Kidney capillary endothelial cell (primary cell): ENCODE data around the gene ACO2.
"Not testable (repeated sequence)": the region's sequence is repeated elsewhere in the genome, so short reads cannot be mapped to it uniquely, and the experiment has no call there.

Experiments
- DNase-seq: peaks from one replicate; pipeline ENCODE4 v3.0.0-alpha.2; 2018; ENCODE audit warnings: low spot score

Gene ACO2

GRCh38 chr22:41568811-41569210 lies 99.9 kb downstream of the ACO2 start:
- DNase-seq = no peak

- DNase-seq = no peak
Measured at GRCh38 chr22:41570221-41570620, 101.3 kb downstream of the ACO2 start.

DNA sequence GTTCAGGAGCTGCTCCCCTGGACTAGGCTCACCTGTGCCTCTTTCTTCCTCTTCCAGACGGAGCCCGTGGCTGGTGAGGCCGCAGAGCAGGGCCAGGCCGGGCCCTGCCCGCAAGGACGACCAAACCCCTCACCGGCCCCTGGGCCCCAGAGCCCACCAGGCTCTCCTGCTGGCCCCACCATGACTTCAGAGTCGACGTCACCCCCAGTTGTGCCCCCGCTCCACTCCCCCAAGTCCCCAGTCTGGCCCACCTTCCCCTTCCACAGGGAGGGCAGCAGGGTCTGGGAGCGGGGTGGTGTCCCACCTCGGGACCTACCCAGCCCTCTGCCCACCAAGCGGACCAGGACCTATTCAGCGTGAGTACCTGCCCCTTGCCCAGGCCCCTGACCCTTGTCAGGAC lies 102.9 kb downstream of the ACO2 start:
- DNase-seq = no peak

DNA sequence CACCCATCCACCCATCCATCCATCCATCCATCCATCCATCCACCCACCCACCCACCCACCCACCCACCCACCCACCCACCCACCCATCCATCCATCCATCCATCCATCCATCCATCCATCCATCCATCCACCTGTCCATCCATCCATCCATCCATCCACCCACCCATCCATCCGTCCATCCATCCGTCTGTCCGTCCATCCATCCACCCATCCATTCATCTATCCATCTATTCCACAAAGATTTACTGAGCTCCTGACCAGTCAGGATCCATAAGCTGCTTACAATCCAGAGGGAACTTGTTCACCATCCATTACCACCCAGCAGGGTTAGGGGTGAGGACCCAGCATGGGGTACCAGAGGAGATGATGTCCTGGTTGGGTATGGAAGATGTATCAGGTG lies 103.4 kb downstream of the ACO2 start:
- DNase-seq = not testable (repeated sequence)

GRCh38 chr22:41573677-41574076 lies 104.8 kb downstream of the ACO2 start:
- no peak for DNase-seq

DNA sequence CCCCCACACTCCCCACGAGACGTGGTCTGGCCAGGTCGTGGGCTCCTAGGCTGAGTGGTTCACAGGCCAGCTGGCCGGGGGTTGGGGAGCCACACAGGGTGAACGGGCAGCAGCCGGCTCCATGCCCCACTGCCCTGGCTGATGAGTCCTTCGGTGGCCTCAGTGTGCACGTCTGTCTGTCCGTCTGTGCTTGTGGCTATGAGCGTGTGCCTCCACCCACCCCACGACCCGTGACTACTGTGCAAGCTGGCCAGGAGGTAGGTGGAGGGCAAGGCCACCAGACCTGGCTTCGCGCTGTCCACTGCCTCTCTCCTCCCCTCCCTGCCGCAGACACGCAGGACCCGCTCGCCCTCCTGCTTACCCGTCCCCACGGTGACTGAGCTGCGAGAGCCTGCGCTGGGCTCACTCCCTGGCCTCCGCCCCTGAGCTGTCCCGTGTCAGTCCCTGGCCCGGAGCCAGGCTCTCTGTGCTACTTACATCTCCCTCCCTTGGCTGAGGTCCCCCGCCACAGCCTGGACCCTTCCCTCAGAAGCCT lies 106.0 kb downstream of the ACO2 start:
- DNase-seq = no peak

GRCh38 chr22:41575533-41575932 lies 106.6 kb downstream of the ACO2 start:
- no peak for DNase-seq

DNA sequence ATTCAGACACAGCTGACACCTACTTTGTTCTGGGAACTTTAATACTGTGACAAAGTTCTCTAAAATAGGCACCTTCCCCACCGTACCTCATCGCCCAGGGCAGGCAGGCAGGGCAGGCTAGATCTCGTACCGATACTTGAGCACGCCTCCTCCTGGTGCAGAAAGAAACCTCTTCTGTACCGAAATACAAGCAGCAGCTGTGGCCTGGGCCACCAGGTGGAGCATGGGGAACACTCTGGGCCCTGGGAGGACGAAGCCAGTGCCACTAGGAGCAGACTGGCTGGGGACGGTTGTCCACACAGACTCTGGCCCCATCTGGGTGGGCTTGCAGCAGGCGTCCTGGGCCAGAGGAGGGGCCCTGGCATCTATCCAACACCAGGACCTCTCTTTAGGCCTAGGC lies 108.0 kb downstream of the ACO2 start:
- peak; percentile 44 for DNase-seq

- no peak for DNase-seq
Measured at GRCh38 chr22:41578114-41578513, 109.2 kb downstream of the ACO2 start.
